ENCODE measurements around the gene MAZ.
"Not testable (repeated sequence)": the region's sequence is repeated elsewhere in the genome, so short reads cannot be mapped to it uniquely, and the experiment has no call there.

The MAZ gene

DNA sequence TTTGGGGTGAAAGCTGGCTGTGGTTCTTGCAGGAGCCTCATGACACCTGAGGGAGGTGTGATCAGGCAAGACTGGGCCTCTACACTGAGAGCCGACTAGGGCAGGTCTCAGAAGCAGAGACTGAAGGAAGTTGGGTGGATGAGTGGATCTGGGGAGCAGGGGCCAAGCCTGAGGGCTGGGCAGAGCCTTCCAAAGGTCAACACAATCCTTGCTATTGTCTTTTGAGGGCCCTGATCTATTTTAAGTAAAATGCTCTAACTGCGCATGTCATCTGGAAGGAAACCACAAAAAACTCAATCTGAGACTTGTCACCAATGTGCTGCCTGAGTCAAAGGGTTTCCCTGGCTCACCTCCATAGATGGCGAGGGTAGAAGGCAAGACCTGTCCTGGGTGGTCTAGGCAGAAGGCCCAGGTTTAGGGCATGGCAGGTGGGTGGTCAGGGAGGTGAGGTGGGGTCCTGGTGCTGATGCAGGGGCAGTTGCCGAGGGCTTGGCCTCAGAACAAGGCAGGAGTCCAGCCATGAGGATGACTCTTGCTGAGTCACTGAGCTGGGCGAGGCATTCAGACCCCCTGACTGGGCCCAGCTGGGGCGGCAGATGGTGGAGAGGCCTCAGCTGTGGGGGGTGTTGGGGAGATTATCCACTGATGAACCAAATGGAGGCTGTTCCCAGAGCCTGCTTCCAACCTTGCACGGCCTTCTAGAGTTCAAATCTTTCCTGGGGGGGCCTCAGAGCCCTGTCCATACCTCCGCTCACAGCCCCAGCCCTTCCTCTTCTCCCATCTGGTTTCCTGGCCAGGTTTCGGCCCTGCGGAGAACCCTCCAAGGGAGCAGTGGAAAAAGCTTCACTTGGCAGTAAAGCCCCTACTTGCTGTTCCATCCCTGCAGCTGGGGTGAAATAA is 19.1 kb downstream of the MAZ start:
- no peak for DNase-seq

DNA sequence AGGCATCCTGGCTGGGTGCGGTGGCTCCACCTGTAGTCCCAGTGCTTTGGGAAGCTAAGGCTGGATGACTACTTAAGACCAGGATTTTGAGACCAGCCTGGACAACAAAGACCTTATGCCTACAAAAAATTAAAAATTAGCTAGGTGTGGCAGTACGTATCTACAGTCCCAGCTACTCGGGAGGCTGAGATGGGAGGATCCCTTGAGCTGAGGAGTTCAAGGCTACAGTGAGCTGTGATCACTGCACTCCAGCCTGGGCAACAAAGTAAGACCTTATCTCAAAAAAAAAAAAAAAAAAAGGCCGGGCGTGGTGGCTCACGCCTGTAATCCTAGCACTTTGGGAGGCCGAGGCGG is 20.0 kb downstream of the MAZ start:
- no peak for DNase-seq

DNA sequence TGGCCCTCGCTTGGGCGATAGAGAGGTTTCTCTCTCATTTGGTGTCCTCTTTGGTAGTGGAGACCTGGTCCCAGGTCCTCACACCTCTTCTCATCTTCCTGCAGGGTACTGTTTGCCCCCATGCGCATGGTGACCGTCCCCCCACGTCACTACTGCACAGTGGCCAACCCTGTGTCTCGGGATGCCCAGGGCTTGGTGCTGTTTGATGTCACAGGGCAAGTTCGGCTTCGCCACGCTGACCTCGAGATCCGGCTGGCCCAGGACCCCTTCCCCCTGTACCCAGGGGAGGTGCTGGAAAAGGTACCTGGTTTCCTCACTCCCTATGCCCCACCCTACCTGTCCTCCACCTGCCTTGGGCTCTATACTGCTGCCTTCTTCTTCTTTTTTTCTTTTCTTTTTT is 24.4 kb downstream of the MAZ start:
- DNase-seq = no peak

DNA sequence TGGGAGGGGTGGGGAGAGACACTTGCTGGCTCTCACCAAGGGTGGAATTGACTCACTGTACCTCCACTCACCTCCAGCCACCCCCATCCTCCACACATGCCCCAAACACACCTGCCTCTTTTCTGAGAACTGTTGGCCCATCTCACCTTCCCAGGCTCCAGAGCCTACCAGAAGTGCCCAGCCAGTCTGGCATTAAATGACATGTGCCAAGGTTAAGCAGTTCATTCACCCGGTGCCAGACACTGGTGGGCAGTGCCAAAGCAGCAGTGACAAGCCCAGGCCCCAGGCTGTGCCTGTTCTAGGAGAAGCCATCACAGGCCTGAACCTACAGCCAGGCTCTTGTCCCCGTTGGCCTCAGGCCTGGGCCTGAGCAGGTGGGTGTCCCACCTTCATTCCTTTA is 25.2 kb downstream of the MAZ start:
- DNase-seq = no peak

DNA sequence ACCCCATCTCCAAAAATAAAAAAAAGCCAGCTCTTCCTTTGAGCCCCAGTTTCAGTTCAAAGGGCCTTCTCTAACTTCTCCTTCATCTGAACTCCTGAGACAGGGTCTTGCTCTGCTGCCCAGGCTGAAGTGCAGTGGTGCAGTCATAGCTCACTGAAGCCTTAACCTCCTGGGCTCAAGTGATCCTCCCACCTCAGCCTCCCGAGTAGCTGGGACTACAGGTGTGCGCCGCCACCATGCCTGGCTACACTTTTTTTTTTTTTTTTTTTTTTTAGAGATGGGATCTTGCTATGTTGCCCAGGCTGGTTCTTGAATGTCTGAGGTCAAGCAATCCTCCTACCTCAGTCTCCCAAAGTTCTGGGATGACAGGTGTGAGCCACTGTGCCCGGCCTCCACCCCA is 26.9 kb downstream of the MAZ start:
- DNase-seq = not testable (repeated sequence)

DNA sequence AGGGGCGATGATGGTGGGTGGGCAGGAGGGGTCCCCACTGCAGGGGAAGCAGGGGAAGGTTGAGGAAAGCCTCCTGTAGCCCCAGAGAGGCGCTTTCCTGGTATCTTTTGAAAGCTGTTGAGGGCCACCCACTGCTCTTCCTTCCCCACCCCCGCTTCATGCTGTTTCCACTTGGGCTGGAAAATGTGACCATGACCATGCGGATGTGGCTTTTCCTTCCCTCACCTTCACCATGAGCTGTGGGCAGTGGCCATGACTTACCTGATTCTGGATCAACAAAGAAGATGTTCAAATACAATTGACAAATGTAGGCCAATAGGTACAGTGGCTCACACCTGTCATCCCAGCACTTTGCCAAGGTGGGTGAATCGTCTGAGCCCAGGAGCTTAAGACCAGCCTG is 27.8 kb downstream of the MAZ start:
- no peak for DNase-seq

- DNase-seq = no peak
Measured at GRCh38 chr16:29835926-29836325, 29.6 kb downstream of the MAZ start.

GRCh38 chr16:29836623-29837022 is 30.3 kb downstream of the MAZ start:
- DNase-seq = no peak

DNA sequence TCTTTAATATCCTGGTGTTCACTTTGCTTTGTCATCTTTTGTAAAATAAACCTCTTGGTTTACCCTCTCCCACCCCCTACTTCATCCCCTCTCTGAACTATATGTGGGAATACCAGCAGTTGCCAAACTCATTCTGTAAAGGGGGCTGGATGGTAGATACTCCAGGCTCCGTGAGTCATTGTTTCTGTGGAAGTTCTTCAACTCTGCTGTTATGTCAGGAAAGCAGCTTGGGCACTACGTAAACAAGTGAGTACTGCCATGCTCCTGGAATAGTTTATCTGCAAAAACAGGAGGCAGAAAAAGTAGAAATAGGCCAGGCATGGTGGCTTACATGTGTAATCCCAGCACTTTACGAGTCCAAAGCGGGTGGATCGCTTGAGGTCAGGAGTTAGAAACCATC is 31.5 kb downstream of the MAZ start:
- no peak for DNase-seq

DNA sequence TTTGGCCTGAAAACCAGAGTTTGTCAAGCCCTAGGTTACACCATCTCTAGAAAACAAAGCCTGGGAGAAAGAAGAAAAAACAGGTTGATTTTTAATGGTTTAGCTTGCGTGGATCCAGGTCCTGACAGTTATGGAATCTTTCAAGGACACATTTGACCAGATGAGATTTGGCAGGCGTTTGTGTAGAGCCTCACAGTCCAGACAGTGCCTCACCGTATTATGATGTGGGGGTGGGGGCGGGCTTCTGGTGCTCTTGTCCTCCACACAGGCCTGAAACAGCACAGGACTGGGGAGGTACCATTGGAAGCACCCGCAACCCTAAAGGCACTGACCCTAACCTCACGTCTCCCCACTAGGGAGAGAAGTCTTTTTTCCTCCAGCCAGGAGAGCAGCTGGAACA is 33.5 kb downstream of the MAZ start:
- DNase-seq = no peak

DNA sequence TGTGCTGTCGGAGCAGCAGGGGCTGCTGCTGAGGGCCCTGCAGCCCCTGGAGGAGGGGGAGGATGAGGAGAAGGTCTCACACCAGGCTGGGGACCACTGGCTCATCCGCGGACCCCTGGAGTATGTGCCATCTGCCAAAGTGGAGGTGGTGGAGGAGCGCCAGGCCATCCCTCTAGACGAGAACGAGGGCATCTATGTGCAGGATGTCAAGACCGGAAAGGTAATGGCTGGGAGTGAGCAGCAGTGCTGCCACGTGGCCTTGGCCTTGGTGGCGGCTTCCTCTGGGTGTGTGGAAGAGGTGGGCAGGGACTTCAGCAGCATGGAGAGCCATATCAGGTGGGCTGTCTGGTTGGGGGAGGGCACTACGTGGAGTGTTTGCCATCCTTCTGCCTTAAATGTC is 33.9 kb downstream of the MAZ start:
- DNase-seq = no peak

GRCh38 chr16:29841631-29842030 is 35.3 kb downstream of the MAZ start:
- no peak for DNase-seq

DNA sequence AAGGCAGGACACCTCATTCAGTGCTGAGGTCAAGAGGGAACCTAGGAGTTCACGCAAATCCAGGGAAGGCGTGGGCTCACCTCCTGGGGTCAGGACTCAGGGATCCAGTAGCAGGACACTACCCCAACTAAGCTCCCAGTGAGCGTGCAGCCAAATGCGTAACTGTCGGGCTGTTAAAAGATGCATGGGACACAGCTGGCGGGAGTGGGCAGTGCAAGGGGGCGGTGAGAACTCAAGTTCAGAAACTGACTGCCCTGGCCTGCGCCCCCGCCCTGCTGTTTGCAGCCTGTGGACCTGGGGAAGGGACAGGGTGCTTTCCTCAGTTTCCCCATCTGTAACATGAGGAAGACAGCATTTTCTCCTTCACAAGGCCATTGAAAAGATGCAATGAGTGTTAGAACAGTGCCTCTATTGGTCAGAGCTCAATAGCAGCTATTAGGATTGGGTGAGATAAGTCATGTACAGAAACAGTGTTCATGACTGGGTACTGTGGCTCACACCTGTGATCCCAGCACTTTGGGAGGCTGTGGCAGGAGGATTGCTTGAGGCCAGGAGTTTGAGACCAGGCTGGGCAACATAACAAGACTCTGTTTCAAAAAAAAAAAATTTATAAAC is 36.5 kb downstream of the MAZ start:
- no peak for DNase-seq

GRCh38 chr16:29843931-29844330 is 37.6 kb downstream of the MAZ start:
- DNase-seq = no peak

DNA sequence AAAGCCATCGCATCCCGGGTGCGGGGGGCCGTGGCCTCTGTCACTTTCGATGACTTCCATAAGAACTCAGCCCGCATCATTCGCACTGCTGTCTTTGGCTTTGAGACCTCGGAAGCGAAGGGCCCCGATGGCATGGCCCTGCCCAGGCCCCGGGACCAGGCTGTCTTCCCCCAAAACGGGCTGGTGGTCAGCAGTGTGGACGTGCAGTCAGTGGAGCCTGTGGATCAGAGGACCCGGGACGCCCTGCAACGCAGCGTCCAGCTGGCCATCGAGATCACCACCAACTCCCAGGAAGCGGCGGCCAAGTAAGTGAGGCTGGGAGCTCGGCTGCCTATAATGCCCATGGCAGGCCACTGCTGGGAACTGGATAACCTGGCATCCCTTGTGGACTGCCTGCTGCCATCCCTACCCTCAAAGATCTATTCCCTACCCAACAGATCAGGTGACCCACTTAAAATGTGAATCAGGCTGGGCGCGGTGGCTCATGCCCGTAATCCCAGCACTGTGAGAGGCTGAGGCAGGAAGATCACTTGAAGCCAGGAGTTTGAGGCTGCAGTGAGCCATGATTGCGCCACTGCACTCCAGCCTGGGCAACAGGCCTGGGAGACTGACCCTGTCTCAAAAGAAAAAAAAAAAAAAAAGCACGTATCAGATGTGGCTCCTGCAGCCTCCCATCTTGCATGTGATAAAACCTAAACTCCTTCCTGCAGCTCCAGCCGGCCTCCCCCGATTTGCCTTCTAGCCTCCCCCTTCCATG is 38.4 kb downstream of the MAZ start:
- no peak for DNase-seq

GRCh38 chr16:29845656-29846055 is 39.3 kb downstream of the MAZ start:
- DNase-seq = no peak

GRCh38 chr16:29848420-29849297 is 42.3 kb downstream of the MAZ start:
- peak; percentile 78 for DNase-seq

GRCh38 chr16:29849505-29849904 is 43.2 kb downstream of the MAZ start:
- DNase-seq = no peak

GRCh38 chr16:29850998-29851397 is 44.7 kb downstream of the MAZ start:
- DNase-seq = no peak

DNA sequence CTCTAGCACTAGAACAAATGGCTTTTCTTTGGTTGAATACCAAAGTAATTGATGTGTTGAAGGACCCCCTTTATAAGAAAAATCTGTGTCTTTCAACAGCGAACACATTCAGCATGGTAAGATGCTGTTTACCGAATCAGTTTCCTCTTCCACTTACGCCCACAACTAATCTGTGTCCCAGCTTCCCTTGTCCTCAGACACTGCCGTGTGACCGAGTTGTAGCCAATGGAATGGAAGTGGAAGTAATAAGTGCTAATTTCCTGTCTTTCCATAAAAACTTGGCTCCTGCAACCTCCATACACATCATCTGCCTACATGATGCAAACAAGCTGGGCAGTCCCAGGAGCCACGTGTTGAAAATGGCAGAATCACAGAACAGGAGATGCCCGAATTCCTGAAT is 46.3 kb downstream of the MAZ start:
- no peak for DNase-seq

DNA sequence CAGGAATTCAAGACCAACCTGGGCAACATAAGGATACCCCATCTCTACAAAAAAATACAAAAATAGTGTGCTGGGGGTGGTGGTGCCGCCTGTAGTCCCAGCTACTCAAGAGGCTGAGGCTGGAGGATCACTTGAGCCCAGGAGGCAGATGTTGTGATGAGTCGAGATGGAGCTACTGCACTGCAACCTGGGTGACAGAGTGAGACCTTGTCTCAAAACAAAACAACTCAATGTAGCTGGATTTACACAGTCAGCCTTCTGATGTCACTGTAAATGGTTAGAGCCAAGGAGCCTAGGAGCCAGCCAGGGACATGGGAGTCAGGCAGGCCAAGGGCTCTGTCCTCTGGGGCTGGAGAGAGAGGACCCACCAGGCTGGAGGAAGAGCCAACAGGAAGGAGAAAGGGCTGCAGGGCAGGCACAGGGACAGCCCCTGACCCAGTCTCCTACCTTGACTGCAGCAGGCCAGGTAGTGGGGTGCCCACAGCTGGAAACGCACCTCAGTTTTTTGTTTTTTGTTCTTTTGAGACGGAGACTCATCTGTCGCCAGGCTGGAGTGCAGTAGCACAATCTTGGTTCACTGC is 48.3 kb downstream of the MAZ start:
- DNase-seq = no peak

DNA sequence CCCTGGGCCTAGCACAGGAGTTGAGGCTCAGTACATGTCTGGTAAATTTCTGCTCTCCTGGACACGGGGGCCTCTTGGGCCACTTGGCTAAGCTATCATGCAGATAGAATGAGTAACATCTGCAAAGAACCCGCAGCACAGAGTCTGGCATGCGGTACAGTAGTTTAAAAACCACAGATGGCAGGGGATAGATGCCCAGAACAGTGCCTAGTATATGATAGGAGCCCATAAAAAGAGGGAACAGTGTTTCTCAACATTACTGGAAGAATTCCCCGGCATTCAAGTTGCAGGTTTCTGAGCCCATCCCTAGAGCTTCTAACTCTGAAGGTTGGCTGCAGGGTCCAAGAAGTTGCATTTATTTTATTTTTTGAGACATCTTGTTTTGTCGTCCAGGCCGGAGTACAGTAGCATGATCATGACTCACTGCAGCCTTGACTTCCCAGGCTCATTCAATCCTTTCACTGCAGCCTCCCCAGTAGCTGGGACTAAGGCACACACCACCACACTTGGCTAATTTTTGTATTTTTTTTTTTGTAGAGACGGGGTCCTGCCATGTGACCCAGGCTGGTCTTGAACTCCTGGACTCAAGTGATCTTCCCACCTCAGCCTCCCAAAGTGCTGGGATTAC is 50.9 kb downstream of the MAZ start:
- DNase-seq = no peak

Measured in T-helper 9 cell (primary cell).